ENCODE measurements around the gene MED22. TPM values are rescaled to one million over a fixed set of nuclear protein-coding genes. Genes with fewer than 3 reads are reported as not detected.

The MED22 gene
- total RNA-seq, 2 donors from 2014 or later: 16.5 to 21.3 TPM

GRCh38 chr9:133352635-133353340 is 4.9 kb upstream of the MED22 start:
- Histone ChIP-seq H3K36me3 (peaks cover 19% of the 10 kb centered on the region), H3K9me3 (no peaks in the 10 kb centered on the region), H3K4me1 (peaks cover 15% of the 10 kb centered on the region), H3K27me3 (no peaks in the 10 kb centered on the region), H3K27ac (no peak overlapping the region), H3K4me3 (no peak overlapping the region), H3K9ac (ENCODE audit: low read depth in 2 of 2, low read length in 2 of 2) (no peak overlapping the region)
- TF ChIP-seq, protein P1, sequence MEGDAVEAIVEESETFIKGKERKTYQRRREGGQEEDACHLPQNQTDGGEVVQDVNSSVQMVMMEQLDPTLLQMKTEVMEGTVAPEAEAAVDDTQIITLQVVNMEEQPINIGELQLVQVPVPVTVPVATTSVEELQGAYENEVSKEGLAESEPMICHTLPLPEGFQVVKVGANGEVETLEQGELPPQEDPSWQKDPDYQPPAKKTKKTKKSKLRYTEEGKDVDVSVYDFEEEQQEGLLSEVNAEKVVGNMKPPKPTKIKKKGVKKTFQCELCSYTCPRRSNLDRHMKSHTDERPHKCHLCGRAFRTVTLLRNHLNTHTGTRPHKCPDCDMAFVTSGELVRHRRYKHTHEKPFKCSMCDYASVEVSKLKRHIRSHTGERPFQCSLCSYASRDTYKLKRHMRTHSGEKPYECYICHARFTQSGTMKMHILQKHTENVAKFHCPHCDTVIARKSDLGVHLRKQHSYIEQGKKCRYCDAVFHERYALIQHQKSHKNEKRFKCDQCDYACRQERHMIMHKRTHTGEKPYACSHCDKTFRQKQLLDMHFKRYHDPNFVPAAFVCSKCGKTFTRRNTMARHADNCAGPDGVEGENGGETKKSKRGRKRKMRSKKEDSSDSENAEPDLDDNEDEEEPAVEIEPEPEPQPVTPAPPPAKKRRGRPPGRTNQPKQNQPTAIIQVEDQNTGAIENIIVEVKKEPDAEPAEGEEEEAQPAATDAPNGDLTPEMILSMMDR (IDR thresholded peaks at IDR 0.05): no peak
- no peak for DNase-seq
- intact Hi-C loops (cut with DNase I): no loop called here

GRCh38 chr9:133351908-133352634 is 4.1 kb upstream of the MED22 start:
- Histone ChIP-seq H3K4me3 (no peak overlapping the region), H3K4me1 (peaks cover 9% of the 10 kb centered on the region), H3K9ac (ENCODE audit: low read depth in 2 of 2, low read length in 2 of 2) (no peak overlapping the region), H3K9me3 (no peaks in the 10 kb centered on the region), H3K27ac (no peak overlapping the region), H3K36me3 (peaks cover 19% of the 10 kb centered on the region), H3K27me3 (no peaks in the 10 kb centered on the region)
- intact Hi-C loops (cut with DNase I): no loop called here
- TF ChIP-seq, protein P1 (IDR thresholded peaks at IDR 0.05): peak; percentile 58
- DNase-seq: peak; percentile 57

DNA sequence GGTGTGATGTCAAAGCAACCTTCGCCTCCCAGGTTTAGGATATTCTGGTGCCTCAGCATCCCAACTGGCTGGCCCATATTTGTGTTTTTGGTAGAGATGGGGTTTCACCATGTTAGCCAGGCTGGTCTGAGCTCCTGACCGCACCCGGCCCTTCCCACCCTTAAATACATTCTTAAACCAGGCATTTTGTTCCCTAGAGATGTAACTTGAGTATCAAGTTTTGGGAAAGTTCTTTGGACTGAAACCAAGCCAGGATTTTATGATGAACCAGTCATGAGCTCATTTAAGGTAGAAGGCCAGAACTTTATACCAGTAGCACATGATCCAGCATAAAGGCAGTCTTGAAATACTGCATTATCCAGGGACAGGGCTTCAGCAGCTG is 3.6 kb upstream of the MED22 start:
- peaks cover 19% of the 10 kb centered on the region for H3K36me3 ChIP-seq
- DNase-seq: no peak

GRCh38 chr9:133349965-133350616 is 2.2 kb upstream of the MED22 start:
- H3K4me3 ChIP-seq: no peak overlapping the region
- peaks cover 19% of the 10 kb centered on the region for H3K36me3 ChIP-seq
- H3K9ac ChIP-seq (ENCODE audit: low read depth in 2 of 2, low read length in 2 of 2): peak overlapping the region in 1 of 2 donors; percentile 30
- H3K27ac ChIP-seq: no peak overlapping the region
- no peaks in the 10 kb centered on the region for H3K27me3 ChIP-seq
- no peaks in the 10 kb centered on the region for H3K9me3 ChIP-seq
- intact Hi-C loops (cut with DNase I): no loop called here
- peaks cover 7% of the 10 kb centered on the region for H3K4me1 ChIP-seq
- no peak for DNase-seq
- TF ChIP-seq, protein P1 (IDR thresholded peaks at IDR 0.05): no peak

More for the DNA sequence above, 3.6 kb upstream of the MED22 start:
- H3K4me3 ChIP-seq: no peak overlapping the region
- no peak overlapping the region for H3K9ac ChIP-seq (ENCODE audit: low read depth in 2 of 2, low read length in 2 of 2)
- intact Hi-C loops (cut with DNase I): no loop called here
- H3K4me1 ChIP-seq: peaks cover 11% of the 10 kb centered on the region
- H3K27ac ChIP-seq: no peak overlapping the region
- no peaks in the 10 kb centered on the region for H3K9me3 ChIP-seq
- H3K27me3 ChIP-seq: no peaks in the 10 kb centered on the region
- TF ChIP-seq, protein P1 (IDR thresholded peaks at IDR 0.05): no peak

DNA sequence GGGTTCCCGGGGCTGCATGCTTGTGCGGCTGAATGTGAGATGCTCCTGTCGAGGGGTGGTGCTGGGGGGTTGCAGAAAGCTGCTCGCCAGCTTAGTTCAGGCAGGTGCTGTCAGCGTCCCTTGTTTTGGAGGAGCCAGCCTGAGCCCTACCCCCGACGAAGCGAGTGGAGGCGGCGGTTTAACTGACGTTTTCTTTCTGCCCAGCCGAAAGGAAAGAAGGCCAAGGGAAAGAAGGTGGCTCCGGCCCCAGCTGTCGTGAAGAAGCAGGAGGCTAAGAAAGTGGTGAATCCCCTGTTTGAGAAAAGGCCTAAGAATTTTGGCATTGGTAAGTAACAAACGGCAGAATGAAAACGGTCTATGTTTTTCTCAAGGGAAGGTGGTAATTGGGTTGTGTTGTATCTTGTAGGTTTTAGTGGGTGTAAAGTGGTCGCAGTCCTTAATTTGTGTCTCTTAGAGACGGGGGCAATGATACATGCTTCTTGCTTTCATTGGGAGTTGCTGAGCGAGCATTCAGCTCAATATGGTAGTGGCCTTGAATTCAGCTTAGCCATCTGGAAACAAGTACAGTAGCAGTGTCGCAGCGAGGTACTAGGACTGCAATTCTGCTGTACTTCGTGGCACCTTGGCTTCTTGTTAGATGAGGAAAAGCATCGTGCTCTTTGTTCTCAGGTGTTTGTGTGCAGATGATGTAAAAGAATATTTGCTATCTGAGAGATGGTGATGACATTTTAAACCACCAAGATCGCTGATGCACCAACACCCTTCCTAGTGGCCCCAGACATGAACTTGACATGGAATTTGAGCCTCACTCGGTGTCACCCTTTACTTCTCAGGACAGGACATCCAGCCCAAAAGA is 1.0 kb upstream of the MED22 start:
- H3K9me3 ChIP-seq: no peaks in the 10 kb centered on the region
- DNase-seq: no peak
- H3K4me3 ChIP-seq: peak overlapping the region; percentile 71
- H3K9ac ChIP-seq (ENCODE audit: low read depth in 2 of 2, low read length in 2 of 2): peak overlapping the region; percentile 95
- H3K4me1 ChIP-seq: peaks cover 7% of the 10 kb centered on the region
- TF ChIP-seq, protein P1 (IDR thresholded peaks at IDR 0.05): no peak
- no peaks in the 10 kb centered on the region for H3K27me3 ChIP-seq
- peaks cover 19% of the 10 kb centered on the region for H3K36me3 ChIP-seq
- peak overlapping the region; percentile 66 for H3K27ac ChIP-seq
- intact Hi-C loops (cut with DNase I): no loop called here
